Anterior cingulate cortex (tissue), 58 donors: ENCODE results near the gene CES4A.
"Not testable (repeated sequence)": the region's sequence is repeated elsewhere in the genome, so short reads cannot be mapped to it uniquely, and the experiment has no call there.

Source experiments
- DNase-seq, 58 donors: peaks; one replicate each; lab custom pipeline; 2025; lab: John Stamatoyannopoulos, UW

The CES4A gene

GRCh38 chr16:66988197-66988788 is at the start of gene CES4A:
Gene CES4A (plus strand): TSS chr16:66988589. CDS start chr16:66988773, 184 bp downstream.
- no peak for DNase-seq

- DNase-seq, result no peak
These were observed 49.0 kb upstream of the CES4A start for GRCh38 chr16:66939366-66939765.

- DNase-seq, result no peak
These were observed 48.2 kb upstream of the CES4A start for GRCh38 chr16:66940236-66940635.

- no peak for DNase-seq
These were observed 45.4 kb upstream of the CES4A start for GRCh38 chr16:66942981-66943380.

GRCh38 chr16:66943426-66944053 is 44.8 kb upstream of the CES4A start:
- no peak for DNase-seq

GRCh38 chr16:66944054-66944441 is 44.3 kb upstream of the CES4A start:
- no peak for DNase-seq

GRCh38 chr16:66944971-66945370 is 43.4 kb upstream of the CES4A start:
- DNase-seq, result not testable (repeated sequence)

GRCh38 chr16:66945939-66946338 is 42.5 kb upstream of the CES4A start:
- no peak for DNase-seq

GRCh38 chr16:66946541-66946940 is 41.8 kb upstream of the CES4A start:
- no peak for DNase-seq

- DNase-seq, result no peak
These were observed 41.5 kb upstream of the CES4A start for GRCh38 chr16:66946974-66947301.

GRCh38 chr16:66947302-66948065 is 40.9 kb upstream of the CES4A start:
- DNase-seq, result peak in 53 of 58 donors; percentile 9 to 87 (median 57)

GRCh38 chr16:66948134-66948836 is 40.1 kb upstream of the CES4A start:
- peak in 3 of 58 donors; percentile 23 to 43 (median 36) for DNase-seq

- no peak for DNase-seq
These were observed 39.6 kb upstream of the CES4A start for GRCh38 chr16:66948837-66949225.

GRCh38 chr16:66949472-66949871 is 38.9 kb upstream of the CES4A start:
- DNase-seq, result no peak

GRCh38 chr16:66950437-66950836 is 38.0 kb upstream of the CES4A start:
- no peak for DNase-seq

GRCh38 chr16:66950971-66951790 is 37.2 kb upstream of the CES4A start:
- DNase-seq, result no peak

- DNase-seq, result no peak
These were observed 35.8 kb upstream of the CES4A start for GRCh38 chr16:66952430-66953110.

- DNase-seq, result no peak
These were observed 34.8 kb upstream of the CES4A start for GRCh38 chr16:66953462-66954096.

GRCh38 chr16:66954097-66954659 is 34.2 kb upstream of the CES4A start:
- peak in 52 of 58 donors; percentile 11 to 81 (median 45) for DNase-seq
